Epithelial cell of proximal tubule (primary cell): ENCODE results near the gene AMOTL1. TPM values are rescaled to one million over a fixed set of nuclear protein-coding genes. Genes with fewer than 3 reads are reported as not detected.

Source experiments
- DNase-seq: peaks from one replicate; pipeline ENCODE4 v3.0.0-alpha.2; 2011; ENCODE audit warnings: low read depth
- H3K4me3 ChIP-seq: 2 replicates; pipeline ENCODE4 v1.5.1; 2011; ENCODE audit warnings: low read depth, mild to moderate bottlenecking, low read length
- CTCF ChIP-seq: conservative IDR thresholded peaks from 2 replicates; pipeline ENCODE4 v1.5.1; 2012; ENCODE audit warnings: low read depth, mild to moderate bottlenecking, low read length
- total RNA-seq: library from RNA; depleted of rRNA; stranded (reverse); fragments of >200 nt; gene quantifications from 2 replicates; pipeline ENCODE4 v1.2.3, GENCODE V29; 2015

The AMOTL1 gene
- total RNA-seq, 1 donor from 2014 or later, result 31.8 TPM

- TF ChIP-seq CTCF, result no peak
- H3K4me3 ChIP-seq, result no peak overlapping the region
Observed at GRCh38 chr11:94861306-94861845, 93.2 kb downstream of the AMOTL1 start.

GRCh38 chr11:94862926-94863880 is 95.0 kb downstream of the AMOTL1 start:
- no peak for DNase-seq
- no peak overlapping the region for H3K4me3 ChIP-seq
- no peak for TF ChIP-seq CTCF

More at GRCh38 chr11:94861306-94861845, 93.2 kb downstream of the AMOTL1 start:
- no peak for DNase-seq

- no peak for TF ChIP-seq CTCF
- no peak overlapping the region for H3K4me3 ChIP-seq
- DNase-seq, result no peak
Observed at GRCh38 chr11:94864506-94865045, 96.4 kb downstream of the AMOTL1 start.

GRCh38 chr11:94866231-94866822 is 98.2 kb downstream of the AMOTL1 start:
- no peak for TF ChIP-seq CTCF
- DNase-seq, result no peak
- H3K4me3 ChIP-seq, result no peak overlapping the region

GRCh38 chr11:94866936-94867795 is 99.0 kb downstream of the AMOTL1 start:
- TF ChIP-seq CTCF, result no peak
- DNase-seq, result no peak
- no peak overlapping the region for H3K4me3 ChIP-seq

- no peak for DNase-seq
- no peak overlapping the region for H3K4me3 ChIP-seq
- no peak for TF ChIP-seq CTCF
Observed at GRCh38 chr11:94868468-94868867, 100.3 kb downstream of the AMOTL1 start.
